Activated naive CD8-positive, alpha-beta T cell treated with anti-CD3 and anti-CD28 coated beads for 36 hours (primary cell): ENCODE measurements around the gene KCNQ5. TPM values are rescaled to one million over a fixed set of nuclear protein-coding genes. Genes with fewer than 3 reads are reported as not detected.
A peak's percentile ranks its signal among the peaks of the same experiment; 100 is the strongest.

Experiments used
- DNase-seq: peaks from one replicate; pipeline ENCODE4 v3.0.0; 2021
- H3K27ac Mint-ChIP-seq: one replicate; pipeline ENCODE4 v1.8.0; 2022; ENCODE audit warnings: mild to moderate bottlenecking, moderate library complexity, mixed read lengths
- H3K27me3 Mint-ChIP-seq: one replicate; pipeline ENCODE4 v1.8.0; 2022; ENCODE audit warnings: mild to moderate bottlenecking, mixed read lengths
- H3K36me3 Mint-ChIP-seq: one replicate; pipeline ENCODE4 v1.8.0; 2021; ENCODE audit warnings: mild to moderate bottlenecking, mixed read lengths
- H3K4me1 Mint-ChIP-seq: one replicate; pipeline ENCODE4 v1.8.0; 2021; ENCODE audit warnings: mixed read lengths
- H3K4me3 Mint-ChIP-seq: one replicate; pipeline ENCODE4 v1.8.0; 2022; ENCODE audit warnings: mild to moderate bottlenecking, moderate library complexity, mixed read lengths
- H3K9me3 Mint-ChIP-seq: one replicate; pipeline ENCODE4 v1.8.0; 2022; ENCODE audit warnings: mixed read lengths
- total RNA-seq, 2 experiments: library from RNA; stranded (reverse); gene quantifications; one replicate each; pipeline ENCODE4 v1.2.3, GENCODE V29; 2021

The KCNQ5 gene
- total RNA-seq, 2 experiments from 2014 or later = 15.8 TPM

DNA sequence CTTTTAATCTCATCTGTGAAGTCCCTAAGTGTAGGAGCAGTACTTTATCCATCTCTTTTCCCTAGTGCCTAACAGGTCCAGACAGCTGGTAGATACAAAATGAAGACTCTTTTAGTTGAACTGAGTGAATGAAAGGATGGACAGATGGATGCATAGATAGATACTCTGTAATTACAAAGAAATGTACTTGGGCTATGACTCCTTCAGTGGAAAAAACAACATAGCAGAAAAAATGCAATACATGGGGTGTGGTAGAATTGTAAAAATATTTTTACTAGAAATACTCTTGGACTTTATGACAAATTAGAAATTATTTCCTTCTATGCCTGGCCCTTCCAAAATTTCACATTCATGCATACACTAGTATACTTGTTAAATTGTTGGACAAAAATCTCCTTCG, 29.3 kb downstream of the KCNQ5 start:
- Mint-ChIP-seq H3K27me3 (no peaks in the 10 kb centered on the region), H3K36me3 (peaks cover 32% of the 10 kb centered on the region), H3K4me3 (no peak overlapping the region), H3K9me3 (no peaks in the 10 kb centered on the region), H3K4me1 (peaks cover 41% of the 10 kb centered on the region), H3K27ac (no peak overlapping the region)
- DNase-seq = no peak

DNA sequence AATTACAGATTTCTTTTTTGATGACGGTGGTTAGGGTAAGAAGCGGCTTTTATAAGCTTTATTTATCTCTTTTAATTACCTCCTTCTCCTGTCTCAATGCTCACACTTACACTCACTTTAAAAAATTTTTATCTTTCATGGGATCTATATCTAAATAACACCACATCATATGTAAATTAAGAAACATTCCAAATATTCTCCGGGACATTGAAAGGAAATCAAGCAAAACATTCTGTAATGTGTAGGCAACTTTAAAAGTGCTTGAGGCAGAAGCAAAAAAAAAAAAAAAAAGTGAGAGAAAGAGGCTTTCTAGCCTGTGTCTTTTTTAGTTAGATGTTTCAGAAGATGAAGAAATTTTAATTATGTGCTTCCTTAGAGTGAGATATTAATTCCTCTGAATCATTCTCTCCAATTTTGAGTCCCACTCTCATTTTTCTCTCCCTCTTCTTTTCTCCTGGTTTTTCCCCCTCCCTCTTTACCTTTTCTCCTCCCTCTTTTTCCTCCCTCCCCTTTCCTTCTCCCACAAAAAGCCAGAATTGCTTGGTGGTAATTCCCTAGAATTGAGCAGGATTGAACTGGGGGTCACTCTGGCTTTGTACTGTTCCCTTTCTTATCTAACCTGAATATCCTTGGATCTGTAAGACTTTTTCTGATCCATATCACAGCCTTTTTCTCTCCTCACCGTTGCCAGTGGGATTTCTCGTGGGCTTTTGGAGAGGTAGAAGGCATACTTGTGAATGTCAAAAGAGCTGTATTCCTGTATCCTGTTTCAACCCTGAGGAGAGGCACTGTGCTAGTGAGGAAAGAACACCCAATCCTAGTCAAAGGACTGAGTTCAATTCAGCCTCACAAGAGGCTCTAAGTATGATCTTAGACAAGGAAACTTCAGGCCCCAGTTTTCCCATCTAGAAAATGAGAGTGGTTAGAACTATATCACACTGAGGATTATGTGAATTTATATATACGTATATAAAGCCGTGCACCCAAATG, 30.4 kb downstream of the KCNQ5 start:
- no peak overlapping the region for H3K27ac Mint-ChIP-seq
- peaks cover 41% of the 10 kb centered on the region for H3K4me1 Mint-ChIP-seq
- peaks cover 28% of the 10 kb centered on the region for H3K36me3 Mint-ChIP-seq
- no peak for DNase-seq
- no peaks in the 10 kb centered on the region for H3K9me3 Mint-ChIP-seq
- H3K27me3 Mint-ChIP-seq = no peaks in the 10 kb centered on the region
- no peak overlapping the region for H3K4me3 Mint-ChIP-seq

DNA sequence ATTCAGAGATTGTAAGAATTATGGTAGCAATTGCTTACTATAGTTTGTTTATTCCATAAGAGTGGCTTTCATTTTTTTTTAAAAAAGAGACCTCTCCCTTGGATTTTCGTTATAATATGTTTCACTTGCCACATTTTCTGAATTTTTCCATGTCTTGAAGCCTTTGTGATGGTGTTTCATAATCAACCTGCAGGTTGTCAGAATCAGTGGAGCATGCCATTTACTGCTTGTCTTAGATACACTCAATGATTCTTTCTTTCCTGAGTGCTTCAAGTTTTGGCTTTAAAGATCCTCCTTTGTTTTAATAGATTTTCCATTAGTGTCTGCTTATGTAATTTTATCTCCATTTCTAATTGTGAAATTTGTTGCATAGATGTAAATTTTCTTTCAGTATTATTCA, 31.2 kb downstream of the KCNQ5 start:
- Mint-ChIP-seq H3K9me3 (no peaks in the 10 kb centered on the region), H3K27me3 (no peaks in the 10 kb centered on the region), H3K4me1 (peaks cover 41% of the 10 kb centered on the region), H3K36me3 (peaks cover 23% of the 10 kb centered on the region), H3K4me3 (no peak overlapping the region), H3K27ac (no peak overlapping the region)
- no peak for DNase-seq

DNA sequence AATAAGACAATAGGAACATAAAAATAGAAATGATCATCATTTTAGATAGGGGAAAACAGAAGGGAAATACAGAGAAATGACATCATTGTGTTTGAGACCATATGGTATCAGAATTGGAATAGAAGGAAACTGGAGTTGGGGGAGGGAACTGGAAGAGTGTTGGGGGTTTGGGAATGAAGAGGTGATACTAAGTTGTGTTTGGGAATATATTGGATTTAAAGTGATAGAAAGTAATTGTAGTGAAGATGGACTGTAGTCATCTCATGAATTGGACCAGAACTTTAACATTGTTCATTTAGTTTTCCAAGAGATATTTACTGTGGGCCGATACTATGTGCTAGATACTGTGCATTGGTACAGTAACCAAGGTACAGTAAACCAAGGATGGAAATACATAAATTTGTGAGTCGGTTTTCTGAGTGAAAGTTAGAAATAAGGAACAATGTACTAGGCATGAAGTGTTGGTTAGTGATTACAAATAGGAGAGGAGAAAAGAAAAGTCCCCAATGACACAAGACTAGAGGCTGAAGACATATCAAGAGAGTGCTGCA, 32.3 kb downstream of the KCNQ5 start:
- H3K27ac Mint-ChIP-seq = no peak overlapping the region

DNA sequence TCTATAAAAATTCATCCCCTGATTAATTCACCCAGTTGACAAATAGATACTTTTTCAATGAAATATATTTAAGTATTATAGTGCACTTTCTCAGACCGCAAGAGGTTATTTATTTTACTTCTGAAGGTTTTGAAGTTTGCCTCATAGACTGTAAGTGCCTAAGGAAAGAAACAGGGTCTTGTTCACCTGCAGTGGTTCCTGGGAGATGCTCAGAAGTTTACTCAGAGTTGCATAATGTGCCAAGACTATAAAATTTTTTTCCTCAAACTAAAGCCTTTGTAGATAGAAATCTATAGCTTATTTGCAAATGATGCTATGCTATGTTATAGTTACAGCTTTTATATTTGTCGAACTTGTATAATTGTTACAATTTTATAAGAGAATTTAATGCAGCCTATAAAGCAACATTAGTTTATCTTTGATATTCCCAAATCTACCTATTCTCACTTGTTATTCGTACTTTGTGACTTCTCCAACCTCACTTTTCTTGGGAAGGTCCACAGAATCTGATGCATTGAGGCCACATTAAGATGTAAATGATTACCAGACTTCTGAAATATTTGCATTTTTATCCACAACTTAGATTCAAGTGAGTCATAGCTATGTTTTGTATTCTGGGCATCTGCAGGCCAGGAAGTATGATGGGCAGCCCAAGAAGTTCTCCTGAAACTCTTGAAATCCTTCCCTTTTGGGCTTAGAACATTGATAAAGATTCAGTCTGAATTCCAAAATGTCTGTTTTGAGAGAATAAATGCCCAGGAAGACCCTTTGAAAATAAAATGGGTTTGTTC, 35.7 kb downstream of the KCNQ5 start:
- Mint-ChIP-seq H3K4me1 (peaks cover 10% of the 10 kb centered on the region), H3K36me3 (peaks cover 17% of the 10 kb centered on the region), H3K27ac (no peak overlapping the region), H3K27me3 (no peaks in the 10 kb centered on the region), H3K4me3 (no peak overlapping the region), H3K9me3 (no peaks in the 10 kb centered on the region)
- DNase-seq = no peak

More for the DNA sequence above, 32.3 kb downstream of the KCNQ5 start:
- H3K4me3 Mint-ChIP-seq = no peak overlapping the region
- no peaks in the 10 kb centered on the region for H3K9me3 Mint-ChIP-seq
- DNase-seq = no peak
- H3K4me1 Mint-ChIP-seq = peaks cover 36% of the 10 kb centered on the region
- H3K27me3 Mint-ChIP-seq = no peaks in the 10 kb centered on the region
- H3K36me3 Mint-ChIP-seq = peaks cover 20% of the 10 kb centered on the region

DNA sequence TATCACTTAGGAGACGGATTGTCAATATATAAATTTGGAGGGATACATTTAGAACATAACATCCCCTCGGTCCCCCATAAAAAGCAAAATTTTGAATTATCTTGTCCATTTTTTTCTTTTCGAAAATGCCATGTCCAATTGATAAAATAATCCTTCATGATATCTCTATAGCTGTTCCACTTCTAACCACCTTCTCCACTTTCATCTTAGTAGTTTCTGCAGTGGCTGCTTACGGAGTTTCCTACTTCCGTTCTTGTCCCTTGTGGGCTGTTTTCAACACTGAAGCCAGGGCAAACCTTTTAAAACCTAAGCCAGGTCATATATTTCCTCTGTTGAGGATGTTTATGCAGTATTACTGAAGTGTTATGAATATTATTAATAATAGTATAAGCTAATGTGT, 37.9 kb downstream of the KCNQ5 start:
- no peak for DNase-seq
- Mint-ChIP-seq H3K9me3 (no peaks in the 10 kb centered on the region), H3K27ac (no peak overlapping the region), H3K36me3 (peaks cover 13% of the 10 kb centered on the region), H3K27me3 (no peaks in the 10 kb centered on the region), H3K4me1 (peaks cover 4% of the 10 kb centered on the region), H3K4me3 (no peak overlapping the region)

DNA sequence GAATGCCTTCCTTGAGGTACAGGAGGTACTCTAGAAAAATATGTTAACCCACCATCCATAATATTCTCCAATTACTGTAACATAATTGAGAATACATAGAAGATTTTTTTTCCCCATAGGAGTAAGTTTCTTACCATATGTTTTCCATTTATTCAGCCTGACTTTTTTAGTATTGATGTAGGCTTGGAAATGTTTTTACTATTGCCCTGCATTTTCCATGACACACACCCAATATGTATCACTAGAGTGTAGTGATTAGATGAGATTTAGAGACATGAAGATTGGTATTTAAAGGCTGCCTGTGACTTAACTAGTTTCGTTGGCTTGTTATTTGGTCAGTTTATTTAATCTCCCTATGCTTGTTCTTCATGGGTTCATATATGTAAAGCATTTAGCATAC, 39.5 kb downstream of the KCNQ5 start:
- peaks cover 6% of the 10 kb centered on the region for H3K36me3 Mint-ChIP-seq
- H3K27me3 Mint-ChIP-seq = no peaks in the 10 kb centered on the region
- no peak for DNase-seq
- H3K27ac Mint-ChIP-seq = no peak overlapping the region
- H3K9me3 Mint-ChIP-seq = no peaks in the 10 kb centered on the region
- H3K4me1 Mint-ChIP-seq = peaks cover 4% of the 10 kb centered on the region
- no peak overlapping the region for H3K4me3 Mint-ChIP-seq

DNA sequence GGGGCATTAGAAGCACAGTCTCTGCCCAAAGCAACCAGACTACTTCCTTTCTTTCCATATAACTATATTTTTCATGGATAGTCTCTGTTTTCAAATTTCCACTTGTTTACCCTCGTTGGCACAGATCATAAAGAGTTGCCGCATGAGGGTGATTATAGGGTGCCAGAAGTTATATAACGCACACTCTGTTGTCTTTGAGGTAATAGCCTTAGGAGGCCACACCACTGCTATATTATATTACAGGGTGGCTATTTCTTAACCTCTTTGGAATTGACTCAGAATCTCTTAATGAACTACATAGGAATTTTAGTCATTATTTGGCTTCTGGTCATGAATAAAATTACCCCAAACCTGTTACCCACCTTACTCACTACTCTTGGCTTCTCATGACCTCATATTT, 43.7 kb downstream of the KCNQ5 start:
- no peak for DNase-seq
- H3K36me3 Mint-ChIP-seq = peaks cover 1% of the 10 kb centered on the region
- H3K4me3 Mint-ChIP-seq = no peak overlapping the region
- H3K9me3 Mint-ChIP-seq = no peaks in the 10 kb centered on the region
- H3K27me3 Mint-ChIP-seq = no peaks in the 10 kb centered on the region
- peaks cover 24% of the 10 kb centered on the region for H3K4me1 Mint-ChIP-seq
- H3K27ac Mint-ChIP-seq = no peak overlapping the region

DNA sequence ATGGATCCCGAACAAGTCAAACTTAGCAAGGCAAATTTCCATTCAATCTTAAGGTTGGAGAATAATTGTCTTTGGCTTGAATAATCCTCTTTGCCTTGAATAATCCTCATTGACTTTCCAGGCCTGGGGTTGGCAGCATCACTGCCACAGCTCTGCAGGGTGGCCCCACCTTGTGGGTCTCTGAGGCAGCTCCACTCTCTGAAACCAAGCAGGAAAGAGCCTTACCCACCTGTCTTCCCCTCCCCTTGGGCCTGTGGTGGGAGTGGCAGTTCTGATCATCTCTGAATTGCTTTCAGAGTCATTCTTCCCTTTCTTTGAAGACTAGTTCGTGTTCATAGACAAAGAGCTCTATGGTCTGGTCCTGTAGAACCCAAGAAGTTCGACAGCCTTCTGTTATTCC, 47.5 kb downstream of the KCNQ5 start:
- Mint-ChIP-seq H3K4me3 (no peak overlapping the region), H3K27me3 (no peaks in the 10 kb centered on the region), H3K4me1 (peaks cover 25% of the 10 kb centered on the region), H3K27ac (no peak overlapping the region), H3K36me3 (peaks cover 3% of the 10 kb centered on the region), H3K9me3 (no peaks in the 10 kb centered on the region)
- no peak for DNase-seq

DNA sequence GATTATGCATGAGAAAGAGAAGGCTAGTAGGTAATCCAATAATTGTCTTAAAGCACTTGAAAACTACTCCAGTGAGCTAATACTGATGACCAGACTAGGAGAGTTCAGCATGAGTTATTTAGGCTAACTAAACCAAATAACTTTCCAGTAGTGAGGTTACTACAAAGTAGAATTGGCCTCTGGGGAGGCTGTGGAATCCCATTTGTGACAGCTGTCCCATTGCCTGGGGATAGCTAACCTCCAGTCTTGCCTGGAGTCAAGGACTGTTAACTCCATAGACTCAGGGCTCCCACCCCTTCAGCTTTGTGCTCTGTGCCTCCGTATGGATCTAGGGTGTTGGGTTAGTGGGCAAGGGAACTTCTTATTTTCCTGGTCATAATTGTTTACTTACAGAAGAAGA, 51.0 kb downstream of the KCNQ5 start:
- no peak for DNase-seq
- Mint-ChIP-seq H3K27ac (no peak overlapping the region), H3K27me3 (no peaks in the 10 kb centered on the region), H3K4me1 (peaks cover 25% of the 10 kb centered on the region), H3K9me3 (no peaks in the 10 kb centered on the region), H3K36me3 (peaks cover 9% of the 10 kb centered on the region), H3K4me3 (no peak overlapping the region)

DNA sequence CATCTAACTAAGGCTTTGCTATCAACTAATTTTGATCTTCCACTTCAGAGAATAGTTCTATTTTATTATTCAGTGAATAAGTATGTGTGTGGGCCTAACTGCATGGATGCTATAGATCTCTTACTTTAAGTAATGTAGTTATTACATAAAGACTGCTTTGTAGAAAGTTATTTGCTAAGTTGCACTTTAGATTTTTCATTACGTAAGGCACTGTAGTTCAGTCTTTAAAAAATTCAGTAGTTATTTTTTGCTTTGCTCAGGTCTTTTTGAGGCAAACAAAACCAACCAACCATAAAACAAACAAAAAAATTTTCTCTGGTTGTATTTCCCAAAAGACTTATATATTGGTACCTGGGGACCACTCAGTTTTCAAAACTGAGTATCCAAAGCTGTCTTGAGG, 53.0 kb downstream of the KCNQ5 start:
- Mint-ChIP-seq H3K9me3 (no peaks in the 10 kb centered on the region), H3K4me1 (peaks cover 9% of the 10 kb centered on the region), H3K4me3 (no peak overlapping the region), H3K27me3 (no peaks in the 10 kb centered on the region), H3K36me3 (peaks cover 12% of the 10 kb centered on the region), H3K27ac (no peak overlapping the region)
- DNase-seq = no peak

DNA sequence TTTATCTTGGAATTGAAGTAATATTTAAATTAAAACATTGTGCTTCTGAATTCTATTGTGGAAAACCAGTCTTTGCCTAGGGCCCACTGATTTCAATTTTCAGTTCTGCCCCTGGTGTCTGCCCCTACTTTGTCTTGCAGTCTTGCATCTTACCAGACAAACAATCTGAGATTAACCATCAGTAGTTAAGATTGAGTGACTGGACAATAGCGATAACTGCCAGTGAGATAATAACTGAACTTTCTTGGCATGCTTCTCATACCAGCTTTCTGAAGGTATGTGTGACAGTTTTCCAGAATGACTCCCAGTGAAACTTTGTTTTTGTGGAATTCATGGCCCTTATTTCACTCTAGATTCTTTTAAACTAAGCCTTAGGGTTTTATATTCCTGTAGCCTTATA, 53.5 kb downstream of the KCNQ5 start:
- Mint-ChIP-seq H3K27ac (no peak overlapping the region), H3K4me3 (no peak overlapping the region), H3K4me1 (peaks cover 7% of the 10 kb centered on the region), H3K9me3 (no peaks in the 10 kb centered on the region), H3K27me3 (no peaks in the 10 kb centered on the region), H3K36me3 (peaks cover 12% of the 10 kb centered on the region)
- no peak for DNase-seq

DNA sequence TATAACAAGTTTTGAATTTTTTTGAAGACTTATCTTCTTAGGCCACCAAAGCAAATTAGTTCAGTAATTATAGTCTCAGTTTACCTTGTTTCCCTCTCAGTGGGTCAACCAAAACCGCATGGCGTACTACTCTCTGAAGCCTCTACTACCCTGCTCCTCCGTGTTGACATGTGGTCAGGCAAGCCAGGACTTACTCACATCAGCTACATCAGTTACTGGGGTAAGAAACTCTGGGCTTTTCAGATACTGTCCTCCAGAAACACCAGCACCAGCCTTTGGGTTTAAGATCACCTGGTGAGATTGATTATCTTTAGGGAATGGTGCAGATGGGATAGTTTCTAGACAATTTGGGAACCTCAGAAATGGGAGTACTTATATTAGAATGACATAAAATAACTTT, 55.1 kb downstream of the KCNQ5 start:
- Mint-ChIP-seq H3K9me3 (no peaks in the 10 kb centered on the region), H3K4me1 (no peaks in the 10 kb centered on the region), H3K4me3 (no peak overlapping the region), H3K27ac (no peak overlapping the region), H3K36me3 (peaks cover 12% of the 10 kb centered on the region), H3K27me3 (no peaks in the 10 kb centered on the region)
- DNase-seq = no peak

DNA sequence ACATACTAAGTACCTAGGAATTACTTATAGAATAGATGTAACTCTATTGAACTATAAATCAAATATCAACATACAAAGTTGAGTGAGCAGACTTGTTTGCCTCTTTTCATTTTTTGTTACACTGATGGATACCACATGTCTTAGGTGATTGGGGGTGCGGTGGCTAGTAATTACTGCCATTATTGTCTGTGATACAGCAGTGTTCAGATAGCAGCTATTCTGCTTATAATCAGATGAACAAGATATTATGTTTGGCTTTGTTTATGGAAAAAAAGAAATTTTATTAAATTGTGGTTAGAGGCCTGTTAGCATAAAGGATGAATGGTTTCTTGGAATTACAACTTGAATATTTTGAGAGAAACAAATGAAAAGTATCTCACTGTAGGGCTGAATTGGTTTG, 55.9 kb downstream of the KCNQ5 start:
- no peak for DNase-seq
- Mint-ChIP-seq H3K36me3 (peaks cover 18% of the 10 kb centered on the region), H3K4me1 (no peaks in the 10 kb centered on the region), H3K27ac (no peak overlapping the region), H3K4me3 (no peak overlapping the region), H3K27me3 (no peaks in the 10 kb centered on the region), H3K9me3 (no peaks in the 10 kb centered on the region)

DNA sequence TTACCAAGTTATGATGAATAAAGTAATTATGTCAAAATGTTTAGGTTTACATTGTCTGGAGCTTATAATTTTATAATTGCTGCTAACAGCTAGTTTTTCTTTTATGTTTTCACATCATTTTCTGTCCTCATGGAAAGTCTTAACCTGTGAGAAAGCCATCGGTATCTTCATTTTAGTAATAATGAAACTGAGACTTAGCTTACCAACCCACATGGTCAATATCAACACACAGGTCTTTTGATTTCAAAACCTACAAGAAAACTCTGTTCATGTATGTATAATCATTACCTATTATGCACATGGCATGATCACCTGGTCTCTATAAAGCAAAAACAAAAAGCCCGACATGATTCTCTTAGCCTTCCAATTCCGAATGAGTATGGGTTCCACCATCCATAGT, 61.9 kb downstream of the KCNQ5 start:
- no peak for DNase-seq
- H3K4me3 Mint-ChIP-seq = no peak overlapping the region
- H3K9me3 Mint-ChIP-seq = no peaks in the 10 kb centered on the region
- H3K27ac Mint-ChIP-seq = peak overlapping the region; percentile 34
- H3K36me3 Mint-ChIP-seq = peaks cover 31% of the 10 kb centered on the region
- peaks cover 24% of the 10 kb centered on the region for H3K4me1 Mint-ChIP-seq
- no peaks in the 10 kb centered on the region for H3K27me3 Mint-ChIP-seq
